ENCODE results near the gene CAMK1D.

CAMK1D gene

GRCh38 chr10:12384906-12385305, 35.6 kb downstream of the CAMK1D start:
- no peak overlapping the region for H3K56ac ChIP-seq (ENCODE audit: low read length)
- no peaks in the 10 kb centered on the region for H3K27me3 ChIP-seq (ENCODE audit: insufficient read depth, low read length, poor library complexity)
- H3K9ac ChIP-seq (ENCODE audit: low read length) = no peak overlapping the region
- H2BK120ac ChIP-seq (ENCODE audit: low read depth, low read length) = no peak overlapping the region
- no peak overlapping the region for H4K5ac ChIP-seq (ENCODE audit: low read length)
- H3K79me2 ChIP-seq (ENCODE audit: control insufficient read depth, insufficient read depth, low read length) = no peaks in the 10 kb centered on the region
- no peak overlapping the region for H4K8ac ChIP-seq (ENCODE audit: low read depth, low read length)
- H3K18ac ChIP-seq (ENCODE audit: low read length) = no peak overlapping the region
- H2BK15ac ChIP-seq (replicated peaks; ENCODE audit: low read depth) = no peak overlapping the region
- WGBS (ENCODE audit: extremely low coverage, insufficient coverage, low lambda C conversion rate) = no CpG with 5 or more reads among the region's 2 CpGs
- no peak overlapping the region for H3K27ac ChIP-seq (ENCODE audit: low read depth, low read length)
- no peak overlapping the region for H3K4me2 ChIP-seq (ENCODE audit: low read length)
- H2BK5ac ChIP-seq (ENCODE audit: low read length) = no peak overlapping the region
- H3K4me3 ChIP-seq (ENCODE audit: low read length) = no peak overlapping the region
- no peak overlapping the region for H3K4ac ChIP-seq (ENCODE audit: low read depth, low read length)
- no peaks in the 10 kb centered on the region for H3K4me1 ChIP-seq (ENCODE audit: control insufficient read depth, low read depth, low read length)
- H3K36me3 ChIP-seq (ENCODE audit: control insufficient read depth, insufficient read depth, low read length) = no peaks in the 10 kb centered on the region
- no peak overlapping the region for H3K23ac ChIP-seq (ENCODE audit: low read length)
- DNase-seq = no peak
- no peak overlapping the region for H2AK5ac ChIP-seq (ENCODE audit: low read length)
- H3K79me1 ChIP-seq (ENCODE audit: low read length) = no peaks in the 10 kb centered on the region

DNA sequence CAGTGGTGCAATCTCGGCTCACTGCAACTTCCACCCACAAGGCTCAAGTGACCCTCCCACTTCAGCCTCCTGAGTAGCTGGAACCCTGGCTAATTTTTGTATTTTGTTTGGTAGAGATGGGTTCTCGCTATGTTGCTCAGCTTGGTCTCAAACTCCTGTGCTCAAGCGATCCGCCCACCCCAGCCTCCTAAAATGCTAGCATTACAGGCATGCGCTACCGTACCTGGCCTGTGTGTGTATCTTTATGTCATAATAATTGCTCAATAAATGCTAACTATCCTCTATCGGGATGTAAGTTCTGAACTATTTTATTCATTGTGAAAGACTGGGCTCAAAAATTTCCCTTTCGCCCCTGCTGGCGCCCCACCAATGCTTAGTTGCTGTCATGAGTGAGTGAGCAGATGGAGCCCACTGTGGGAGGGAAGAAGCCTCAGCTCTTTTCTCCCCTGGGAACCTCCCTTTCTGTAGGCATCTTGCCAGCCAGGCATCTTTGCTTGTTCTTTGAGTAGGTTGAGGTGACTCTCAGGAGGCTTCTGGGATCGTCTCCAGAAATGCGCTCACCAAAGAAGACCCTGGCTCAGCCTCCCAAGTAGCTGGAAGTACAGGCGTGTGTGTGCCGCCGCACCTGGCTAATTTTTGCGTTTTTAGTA, 38.3 kb downstream of the CAMK1D start:
- DNase-seq = no peak
- Histone ChIP-seq H2BK120ac (ENCODE audit: low read depth, low read length) (no peak overlapping the region), H3K4me3 (ENCODE audit: low read length) (no peak overlapping the region), H3K23ac (ENCODE audit: low read length) (no peak overlapping the region), H3K9ac (ENCODE audit: low read length) (no peak overlapping the region), H3K27me3 (ENCODE audit: insufficient read depth, low read length, poor library complexity) (no peaks in the 10 kb centered on the region), H4K5ac (ENCODE audit: low read length) (no peak overlapping the region), H3K4me2 (ENCODE audit: low read length) (no peak overlapping the region), H4K8ac (ENCODE audit: low read depth, low read length) (no peak overlapping the region), H3K4me1 (ENCODE audit: control insufficient read depth, low read depth, low read length) (no peaks in the 10 kb centered on the region), H2AK5ac (ENCODE audit: low read length) (no peak overlapping the region), H3K4ac (ENCODE audit: low read depth, low read length) (no peak overlapping the region), H2BK5ac (ENCODE audit: low read length) (no peak overlapping the region), H2BK15ac (replicated peaks; ENCODE audit: low read depth) (no peak overlapping the region), H3K27ac (ENCODE audit: low read depth, low read length) (no peak overlapping the region), H3K18ac (ENCODE audit: low read length) (no peak overlapping the region), H3K36me3 (ENCODE audit: control insufficient read depth, insufficient read depth, low read length) (no peaks in the 10 kb centered on the region), H3K79me1 (ENCODE audit: low read length) (no peaks in the 10 kb centered on the region), H3K79me2 (ENCODE audit: control insufficient read depth, insufficient read depth, low read length) (no peaks in the 10 kb centered on the region), H3K56ac (ENCODE audit: low read length) (no peak overlapping the region)
- WGBS (ENCODE audit: extremely low coverage, insufficient coverage, low lambda C conversion rate) = no CpG with 5 or more reads among the region's 15 CpGs

GRCh38 chr10:12388671-12389070, 39.3 kb downstream of the CAMK1D start:
- Histone ChIP-seq H3K4me2 (ENCODE audit: low read length) (no peak overlapping the region), H3K18ac (ENCODE audit: low read length) (no peak overlapping the region)
- WGBS (ENCODE audit: extremely low coverage, insufficient coverage, low lambda C conversion rate) = no CpG with 5 or more reads among the region's 17 CpGs

DNA sequence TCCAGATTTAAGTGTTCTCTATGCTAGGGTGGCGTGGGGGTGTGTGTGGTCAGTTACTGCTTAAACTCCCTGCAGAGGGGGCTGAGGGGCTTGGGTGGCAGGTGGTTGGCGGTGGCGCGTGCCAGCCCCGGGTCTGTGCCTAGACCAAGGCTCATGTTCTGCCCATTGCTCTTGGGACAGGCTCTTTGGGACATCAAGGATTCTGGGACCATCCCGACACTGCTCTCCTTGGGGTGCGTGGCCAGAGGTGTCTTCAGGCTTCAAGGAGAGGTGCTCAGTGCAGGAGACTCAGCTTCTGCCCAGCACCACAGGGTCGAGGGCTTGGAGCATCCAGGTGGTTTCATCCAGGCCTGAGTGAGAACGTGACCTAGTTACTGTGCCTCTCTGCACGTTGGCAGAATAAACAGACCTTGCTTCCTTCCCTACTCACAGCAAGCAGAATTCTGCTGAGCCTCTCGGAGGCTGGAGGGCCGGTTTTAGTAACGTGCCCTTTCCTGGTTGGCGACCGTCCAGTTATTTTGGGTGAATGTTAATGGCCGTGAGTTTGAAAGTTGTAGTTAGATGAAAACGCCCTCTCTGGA, 39.9 kb downstream of the CAMK1D start:
- Histone ChIP-seq H2BK15ac (replicated peaks; ENCODE audit: low read depth) (no peak overlapping the region), H3K36me3 (ENCODE audit: control insufficient read depth, insufficient read depth, low read length) (no peaks in the 10 kb centered on the region), H4K8ac (ENCODE audit: low read depth, low read length) (no peak overlapping the region), H3K27me3 (ENCODE audit: insufficient read depth, low read length, poor library complexity) (no peaks in the 10 kb centered on the region), H3K18ac (ENCODE audit: low read length) (no peak overlapping the region), H2BK5ac (ENCODE audit: low read length) (no peak overlapping the region), H3K79me2 (ENCODE audit: control insufficient read depth, insufficient read depth, low read length) (no peaks in the 10 kb centered on the region), H3K23ac (ENCODE audit: low read length) (no peak overlapping the region), H3K4me1 (ENCODE audit: control insufficient read depth, low read depth, low read length) (no peaks in the 10 kb centered on the region), H3K27ac (ENCODE audit: low read depth, low read length) (no peak overlapping the region), H3K9ac (ENCODE audit: low read length) (no peak overlapping the region), H3K4me2 (ENCODE audit: low read length) (no peak overlapping the region), H3K79me1 (ENCODE audit: low read length) (no peaks in the 10 kb centered on the region), H4K5ac (ENCODE audit: low read length) (no peak overlapping the region), H3K4me3 (ENCODE audit: low read length) (no peak overlapping the region), H3K56ac (ENCODE audit: low read length) (no peak overlapping the region), H2BK120ac (ENCODE audit: low read depth, low read length) (no peak overlapping the region), H2AK5ac (ENCODE audit: low read length) (no peak overlapping the region), H3K4ac (ENCODE audit: low read depth, low read length) (no peak overlapping the region)
- no CpG with 5 or more reads among the region's 17 CpGs for WGBS (ENCODE audit: extremely low coverage, insufficient coverage, low lambda C conversion rate)
- DNase-seq = no peak

More at GRCh38 chr10:12388671-12389070, 39.3 kb downstream of the CAMK1D start:
- H2AK5ac ChIP-seq (ENCODE audit: low read length) = no peak overlapping the region
- no peak overlapping the region for H4K8ac ChIP-seq (ENCODE audit: low read depth, low read length)
- no peak for DNase-seq
- H3K36me3 ChIP-seq (ENCODE audit: control insufficient read depth, insufficient read depth, low read length) = no peaks in the 10 kb centered on the region
- no peak overlapping the region for H4K5ac ChIP-seq (ENCODE audit: low read length)
- H3K79me1 ChIP-seq (ENCODE audit: low read length) = no peaks in the 10 kb centered on the region
- no peak overlapping the region for H2BK15ac ChIP-seq (replicated peaks; ENCODE audit: low read depth)
- H2BK120ac ChIP-seq (ENCODE audit: low read depth, low read length) = no peak overlapping the region
- no peaks in the 10 kb centered on the region for H3K79me2 ChIP-seq (ENCODE audit: control insufficient read depth, insufficient read depth, low read length)
- no peak overlapping the region for H3K23ac ChIP-seq (ENCODE audit: low read length)
- H3K9ac ChIP-seq (ENCODE audit: low read length) = no peak overlapping the region
- no peak overlapping the region for H3K56ac ChIP-seq (ENCODE audit: low read length)
- no peaks in the 10 kb centered on the region for H3K27me3 ChIP-seq (ENCODE audit: insufficient read depth, low read length, poor library complexity)
- no peak overlapping the region for H2BK5ac ChIP-seq (ENCODE audit: low read length)
- no peaks in the 10 kb centered on the region for H3K4me1 ChIP-seq (ENCODE audit: control insufficient read depth, low read depth, low read length)
- no peak overlapping the region for H3K4ac ChIP-seq (ENCODE audit: low read depth, low read length)
- H3K27ac ChIP-seq (ENCODE audit: low read depth, low read length) = no peak overlapping the region
- no peak overlapping the region for H3K4me3 ChIP-seq (ENCODE audit: low read length)

GRCh38 chr10:12390733-12391132, 41.4 kb downstream of the CAMK1D start:
- Histone ChIP-seq H4K5ac (ENCODE audit: low read length) (no peak overlapping the region), H3K56ac (ENCODE audit: low read length) (no peak overlapping the region), H2BK120ac (ENCODE audit: low read depth, low read length) (no peak overlapping the region), H2BK5ac (ENCODE audit: low read length) (no peak overlapping the region), H3K79me2 (ENCODE audit: control insufficient read depth, insufficient read depth, low read length) (no peaks in the 10 kb centered on the region), H3K4me2 (ENCODE audit: low read length) (no peak overlapping the region), H3K4me3 (ENCODE audit: low read length) (no peak overlapping the region), H3K27me3 (ENCODE audit: insufficient read depth, low read length, poor library complexity) (no peaks in the 10 kb centered on the region), H3K9ac (ENCODE audit: low read length) (no peak overlapping the region), H2AK5ac (ENCODE audit: low read length) (no peak overlapping the region), H3K79me1 (ENCODE audit: low read length) (no peaks in the 10 kb centered on the region), H2BK15ac (replicated peaks; ENCODE audit: low read depth) (no peak overlapping the region), H3K23ac (ENCODE audit: low read length) (no peak overlapping the region), H3K36me3 (ENCODE audit: control insufficient read depth, insufficient read depth, low read length) (no peaks in the 10 kb centered on the region), H3K4me1 (ENCODE audit: control insufficient read depth, low read depth, low read length) (no peaks in the 10 kb centered on the region), H3K27ac (ENCODE audit: low read depth, low read length) (no peak overlapping the region), H3K18ac (ENCODE audit: low read length) (no peak overlapping the region), H3K4ac (ENCODE audit: low read depth, low read length) (no peak overlapping the region), H4K8ac (ENCODE audit: low read depth, low read length) (no peak overlapping the region)
- DNase-seq = no peak
- no CpG with 5 or more reads among the region's 7 CpGs for WGBS (ENCODE audit: extremely low coverage, insufficient coverage, low lambda C conversion rate)

DNA sequence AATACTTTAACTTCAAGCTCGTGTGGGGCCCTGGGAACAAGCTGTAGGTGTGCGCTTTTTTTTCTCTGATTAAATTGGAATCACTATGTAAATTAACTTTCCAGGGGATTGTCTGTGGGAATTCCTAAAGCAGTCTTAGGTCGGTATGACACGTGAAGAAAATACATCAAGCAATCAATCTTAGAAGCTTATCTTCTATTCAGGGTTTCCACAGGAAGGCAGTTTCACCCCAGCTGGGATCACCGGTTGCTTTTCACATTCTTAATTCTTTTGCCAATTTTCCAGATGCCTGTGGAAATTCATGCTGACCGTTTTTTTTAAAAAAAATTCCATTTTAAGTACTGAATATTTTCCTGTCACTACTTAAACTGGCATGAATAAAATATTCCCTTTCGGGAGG, 41.9 kb downstream of the CAMK1D start:
- Histone ChIP-seq H2BK120ac (ENCODE audit: low read depth, low read length) (no peak overlapping the region), H4K8ac (ENCODE audit: low read depth, low read length) (no peak overlapping the region)

More for the DNA sequence above, 41.9 kb downstream of the CAMK1D start:
- Histone ChIP-seq H3K9ac (ENCODE audit: low read length) (no peak overlapping the region), H3K4me2 (ENCODE audit: low read length) (no peak overlapping the region), H3K4me1 (ENCODE audit: control insufficient read depth, low read depth, low read length) (no peaks in the 10 kb centered on the region), H3K4me3 (ENCODE audit: low read length) (no peak overlapping the region), H2BK5ac (ENCODE audit: low read length) (no peak overlapping the region), H3K27ac (ENCODE audit: low read depth, low read length) (no peak overlapping the region), H2BK15ac (replicated peaks; ENCODE audit: low read depth) (no peak overlapping the region), H2AK5ac (ENCODE audit: low read length) (no peak overlapping the region), H3K4ac (ENCODE audit: low read depth, low read length) (no peak overlapping the region), H3K36me3 (ENCODE audit: control insufficient read depth, insufficient read depth, low read length) (no peaks in the 10 kb centered on the region), H3K18ac (ENCODE audit: low read length) (no peak overlapping the region), H3K79me1 (ENCODE audit: low read length) (no peaks in the 10 kb centered on the region), H3K23ac (ENCODE audit: low read length) (no peak overlapping the region), H4K5ac (ENCODE audit: low read length) (no peak overlapping the region), H3K27me3 (ENCODE audit: insufficient read depth, low read length, poor library complexity) (no peaks in the 10 kb centered on the region), H3K79me2 (ENCODE audit: control insufficient read depth, insufficient read depth, low read length) (no peaks in the 10 kb centered on the region), H3K56ac (ENCODE audit: low read length) (no peak overlapping the region)
- no CpG with 5 or more reads among the region's 7 CpGs for WGBS (ENCODE audit: extremely low coverage, insufficient coverage, low lambda C conversion rate)
- no peak for DNase-seq
